ENCODE data around the gene RBM22. TPM values are rescaled to one million over a fixed set of nuclear protein-coding genes. Genes with fewer than 3 reads are reported as not detected.
A peak's percentile ranks its signal among the peaks of the same experiment; 100 is the strongest.
"Not testable (repeated sequence)": the region's sequence is repeated elsewhere in the genome, so short reads cannot be mapped to it uniquely, and the experiment has no call there.

RBM22 gene
- total RNA-seq (10 to 100 TPM; 41.9 to 49.9 TPM), polyA plus RNA-seq (10 to 100 TPM; 27.2 to 35.4 TPM)
- long read RNA-seq, donor 1, transcript RBM22-201 (11 exons, 2,342 nt): major isoform, 14 of 26 reads
- long read RNA-seq, donor 1, partial matches to known transcripts: 6 of 26 reads
- long read RNA-seq, donor 1, other reads (novel, unspliced or antisense): 0 of 26 reads
- long read RNA-seq, donor 2, transcript RBM22-201 (11 exons, 2,342 nt): major isoform, 7 of 12 reads
- long read RNA-seq, donor 2, partial matches to known transcripts: 0 of 12 reads
- long read RNA-seq, donor 2, other reads (novel, unspliced or antisense): 0 of 12 reads
- long read RNA-seq, donor 3, partial matches to known transcripts: 0 of 8 reads
- long read RNA-seq, donor 3, other reads (novel, unspliced or antisense): 0 of 8 reads
- long read RNA-seq, donor 4, transcript RBM22-204 (4 exons, 2,067 nt): major isoform, 5 of 7 reads
- long read RNA-seq, donor 4, partial matches to known transcripts: 0 of 7 reads
- long read RNA-seq, donor 4, other reads (novel, unspliced or antisense): 0 of 7 reads
- long read RNA-seq, donor 5, transcript RBM22-208 (7 exons, 989 nt): minor isoform, 6 of 30 reads
- long read RNA-seq, donor 5, transcript RBM22-201 (11 exons, 2,342 nt): major isoform, 12 of 30 reads
- long read RNA-seq, donor 5, partial matches to known transcripts: 8 of 30 reads
- long read RNA-seq, donor 5, other reads (novel, unspliced or antisense): 0 of 30 reads

DNA sequence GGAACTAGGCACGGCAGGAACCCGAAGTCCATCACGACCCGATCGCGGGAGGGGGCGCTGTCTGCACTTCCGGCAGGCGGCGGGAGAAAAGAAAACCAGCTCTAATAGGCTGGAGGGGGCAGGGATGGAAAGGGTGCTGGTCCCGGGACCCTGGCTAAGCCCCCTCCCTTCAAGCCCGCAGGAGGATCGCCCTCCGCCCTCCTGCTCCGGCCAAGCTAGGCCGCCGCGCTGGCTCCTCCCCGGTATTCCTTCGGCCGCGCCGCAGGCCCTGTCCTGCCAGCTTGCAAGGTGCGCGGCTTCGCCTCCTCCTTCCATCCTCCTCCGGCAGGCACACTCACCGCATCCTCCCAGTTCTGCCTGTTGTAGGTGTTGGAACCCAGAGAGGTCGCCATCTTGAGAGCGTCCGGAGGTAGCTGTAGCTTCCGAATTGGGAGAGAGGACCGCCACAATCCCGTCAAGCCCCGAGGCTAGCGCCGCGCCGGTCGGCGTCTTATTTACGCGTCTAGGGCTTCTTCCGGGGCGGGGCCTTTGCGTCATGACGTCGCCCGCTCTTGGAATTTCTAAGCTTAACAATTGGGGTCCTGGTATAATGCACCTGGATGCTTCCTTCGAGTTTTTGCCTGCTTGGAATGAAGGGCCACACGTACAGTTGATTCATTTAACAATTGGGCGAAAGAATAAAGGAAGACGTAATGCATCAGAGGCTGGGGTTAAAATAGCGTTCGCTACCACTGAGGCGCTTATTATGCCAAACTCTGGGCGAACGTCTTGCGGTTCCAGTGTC lies at the start of gene RBM22:
TSS of gene RBM22 (minus strand) at position 469 of the 784 bp plus-strand sequence. CDS start at position 392, 77 bp downstream.
- H3K9me3 ChIP-seq (ENCODE audit: control insufficient read depth in 4 of 4, insufficient read depth in 3 of 4, low read length in 3 of 4): no peaks in the 10 kb centered on the region
- WGBS, 2 donors: 0% methylated on average over 57 to 59 of the region's 59 CpGs
- peaks cover 0 to 18% (median 8%) of the 10 kb centered on the region in 5 donors for H3K4me1 ChIP-seq (ENCODE audit: control insufficient read depth in 5 of 5, insufficient read depth in 5 of 5, low read length in 5 of 5)

DNA sequence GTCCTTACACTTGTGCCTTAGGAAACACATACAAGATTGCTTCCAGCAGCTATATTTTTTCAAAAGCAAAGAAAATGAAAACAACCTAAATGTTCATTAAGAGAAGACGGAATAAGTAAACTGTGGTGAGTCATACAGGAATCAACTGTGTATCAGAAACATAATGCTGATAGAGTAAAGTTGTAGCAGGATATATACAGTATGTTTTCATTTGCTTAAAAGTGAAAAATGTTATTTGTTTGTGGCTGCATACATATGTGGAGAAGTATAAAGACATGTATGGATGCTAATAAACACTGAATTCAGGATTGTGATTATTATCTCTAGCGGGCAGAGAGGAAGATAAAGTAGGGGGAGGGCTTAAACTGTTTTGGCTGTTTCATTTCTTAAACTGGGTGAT lies 49.6 kb upstream of the RBM22 start:
- H3K4me1 ChIP-seq (ENCODE audit: control insufficient read depth in 5 of 5, insufficient read depth in 5 of 5, low read length in 5 of 5): peaks cover 0 to 8% (median 3%) of the 10 kb centered on the region in 5 donors
- 51 to 61% methylated on average over 2 of the region's 2 CpGs for WGBS, 2 donors

More for the DNA sequence above, at the start of gene RBM22:
- Histone ChIP-seq H3K27me3 (ENCODE audit: control insufficient read depth in 3 of 3, insufficient read depth in 3 of 3, low read length in 2 of 3) (no peaks in the 10 kb centered on the region), H3K27ac (ENCODE audit: low read depth in 1 of 2, low read length in 1 of 2) (peak within 1 kb of the TSS; percentile 95 to 96), H3K4me3 (peak within 1 kb of the TSS; percentile 98), H3K9ac (ENCODE audit: insufficient read depth in 1 of 2, low read length in 2 of 2) (peak within 1 kb of the TSS; percentile 94 to 98), H3K36me3 (ENCODE audit: control insufficient read depth in 4 of 4, insufficient read depth in 4 of 4, low read length in 4 of 4) (peaks cover 13 to 30% (median 22%) of the 10 kb centered on the region in 4 donors)
- TF ChIP-seq, protein P1, sequence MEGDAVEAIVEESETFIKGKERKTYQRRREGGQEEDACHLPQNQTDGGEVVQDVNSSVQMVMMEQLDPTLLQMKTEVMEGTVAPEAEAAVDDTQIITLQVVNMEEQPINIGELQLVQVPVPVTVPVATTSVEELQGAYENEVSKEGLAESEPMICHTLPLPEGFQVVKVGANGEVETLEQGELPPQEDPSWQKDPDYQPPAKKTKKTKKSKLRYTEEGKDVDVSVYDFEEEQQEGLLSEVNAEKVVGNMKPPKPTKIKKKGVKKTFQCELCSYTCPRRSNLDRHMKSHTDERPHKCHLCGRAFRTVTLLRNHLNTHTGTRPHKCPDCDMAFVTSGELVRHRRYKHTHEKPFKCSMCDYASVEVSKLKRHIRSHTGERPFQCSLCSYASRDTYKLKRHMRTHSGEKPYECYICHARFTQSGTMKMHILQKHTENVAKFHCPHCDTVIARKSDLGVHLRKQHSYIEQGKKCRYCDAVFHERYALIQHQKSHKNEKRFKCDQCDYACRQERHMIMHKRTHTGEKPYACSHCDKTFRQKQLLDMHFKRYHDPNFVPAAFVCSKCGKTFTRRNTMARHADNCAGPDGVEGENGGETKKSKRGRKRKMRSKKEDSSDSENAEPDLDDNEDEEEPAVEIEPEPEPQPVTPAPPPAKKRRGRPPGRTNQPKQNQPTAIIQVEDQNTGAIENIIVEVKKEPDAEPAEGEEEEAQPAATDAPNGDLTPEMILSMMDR (IDR thresholded peaks at IDR 0.05; ENCODE audit: control extremely low read depth, extremely low read depth): peak; percentile 27
- peak; percentile 95 to 97 (median 97) for DNase-seq
- ATAC-seq (ENCODE audit: insufficient read depth, low FRiP score): peak; percentile 97

DNA sequence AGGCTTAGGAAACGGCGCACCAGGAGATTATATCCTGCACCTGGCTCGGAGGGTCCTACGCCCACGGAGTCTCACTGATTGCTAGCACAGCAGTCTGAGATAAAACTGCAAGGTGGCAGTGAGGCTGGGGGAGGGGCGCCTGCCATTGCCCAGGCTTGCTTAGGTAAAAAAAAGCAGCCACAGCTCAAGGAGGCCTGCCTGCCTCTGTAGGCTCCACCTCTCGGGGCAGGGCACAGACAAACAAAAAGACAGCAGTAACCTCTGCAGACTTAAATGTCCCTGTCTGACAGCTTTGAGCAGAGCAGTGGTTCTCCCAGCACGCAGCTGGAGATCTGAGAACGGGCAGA lies 42.3 kb upstream of the RBM22 start:
- not testable (repeated sequence) for H3K9ac ChIP-seq (ENCODE audit: insufficient read depth in 1 of 2, low read length in 2 of 2); ATAC-seq (ENCODE audit: insufficient read depth, low FRiP score); H3K27ac ChIP-seq (ENCODE audit: low read depth in 1 of 2, low read length in 1 of 2); H3K27me3 ChIP-seq (ENCODE audit: control insufficient read depth in 3 of 3, insufficient read depth in 3 of 3, low read length in 2 of 3); H3K9me3 ChIP-seq (ENCODE audit: control insufficient read depth in 4 of 4, insufficient read depth in 3 of 4, low read length in 3 of 4); H3K4me3 ChIP-seq; DNase-seq; H3K4me1 ChIP-seq (ENCODE audit: control insufficient read depth in 5 of 5, insufficient read depth in 5 of 5, low read length in 5 of 5)
- 96 to 99% methylated on average over 8 to 9 of the region's 9 CpGs for WGBS, 2 donors
- peaks cover 0 to 11% (median 7%) of the 10 kb centered on the region in 4 donors for H3K36me3 ChIP-seq (ENCODE audit: control insufficient read depth in 4 of 4, insufficient read depth in 4 of 4, low read length in 4 of 4)

More for the DNA sequence above, 49.6 kb upstream of the RBM22 start:
- H3K27me3 ChIP-seq (ENCODE audit: control insufficient read depth in 3 of 3, insufficient read depth in 3 of 3, low read length in 2 of 3): no peaks in the 10 kb centered on the region
- TF ChIP-seq, protein P1 (IDR thresholded peaks at IDR 0.05; ENCODE audit: control extremely low read depth, extremely low read depth): no peak
- no peak for DNase-seq
- peaks cover 7 to 32% (median 16%) of the 10 kb centered on the region in 4 donors for H3K36me3 ChIP-seq (ENCODE audit: control insufficient read depth in 4 of 4, insufficient read depth in 4 of 4, low read length in 4 of 4)
- H3K9ac ChIP-seq (ENCODE audit: insufficient read depth in 1 of 2, low read length in 2 of 2): no peak overlapping the region
- ATAC-seq (ENCODE audit: insufficient read depth, low FRiP score): no peak
- H3K27ac ChIP-seq (ENCODE audit: low read depth in 1 of 2, low read length in 1 of 2): no peak overlapping the region
- H3K9me3 ChIP-seq (ENCODE audit: control insufficient read depth in 4 of 4, insufficient read depth in 3 of 4, low read length in 3 of 4): no peaks in the 10 kb centered on the region
- H3K4me3 ChIP-seq: no peak overlapping the region

DNA sequence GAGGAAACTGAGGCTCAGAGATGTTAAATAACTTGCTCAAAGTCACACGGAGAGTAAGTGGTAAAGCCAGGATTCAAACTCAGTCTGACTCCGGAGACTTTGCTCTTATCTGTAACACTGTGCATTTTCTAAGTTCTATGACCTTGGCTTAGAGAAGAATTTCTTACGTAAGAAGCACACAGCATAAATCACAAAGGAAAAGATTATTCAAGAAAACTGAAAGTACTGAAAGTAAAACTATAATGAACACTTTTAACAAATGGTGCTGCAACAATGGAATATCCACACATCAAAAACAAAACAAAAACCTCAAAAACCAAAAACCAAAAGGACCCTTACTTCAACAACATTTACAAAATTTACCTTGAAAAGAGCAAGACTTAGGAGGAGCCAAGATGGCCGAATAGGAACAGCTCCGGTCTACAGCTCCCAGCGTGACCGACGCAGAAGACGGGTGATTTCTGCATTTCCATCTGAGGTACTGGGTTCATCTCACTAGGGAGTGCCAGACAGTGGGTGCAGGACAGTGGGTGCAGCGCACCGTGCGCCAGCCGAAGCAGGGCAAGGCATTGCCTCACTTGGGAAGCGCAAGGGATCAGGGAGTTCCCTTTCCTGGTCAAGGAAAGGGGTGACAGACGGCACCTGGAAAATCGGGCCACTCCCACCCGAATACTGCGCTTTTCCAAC lies 41.7 kb upstream of the RBM22 start:
- 92% methylated on average over 14 to 18 of the region's 18 CpGs for WGBS, 2 donors
- H3K4me1 ChIP-seq (ENCODE audit: control insufficient read depth in 5 of 5, insufficient read depth in 5 of 5, low read length in 5 of 5); H3K27me3 ChIP-seq (ENCODE audit: control insufficient read depth in 3 of 3, insufficient read depth in 3 of 3, low read length in 2 of 3); DNase-seq; H3K9me3 ChIP-seq (ENCODE audit: control insufficient read depth in 4 of 4, insufficient read depth in 3 of 4, low read length in 3 of 4); ATAC-seq (ENCODE audit: insufficient read depth, low FRiP score); H3K4me3 ChIP-seq; H3K27ac ChIP-seq (ENCODE audit: low read depth in 1 of 2, low read length in 1 of 2); H3K9ac ChIP-seq (ENCODE audit: insufficient read depth in 1 of 2, low read length in 2 of 2): not testable (repeated sequence)
- H3K36me3 ChIP-seq (ENCODE audit: control insufficient read depth in 4 of 4, insufficient read depth in 4 of 4, low read length in 4 of 4): peaks cover 0 to 11% (median 7%) of the 10 kb centered on the region in 4 donors
